ENCODE measurements around the gene HOXA11.

Gene HOXA11

DNA sequence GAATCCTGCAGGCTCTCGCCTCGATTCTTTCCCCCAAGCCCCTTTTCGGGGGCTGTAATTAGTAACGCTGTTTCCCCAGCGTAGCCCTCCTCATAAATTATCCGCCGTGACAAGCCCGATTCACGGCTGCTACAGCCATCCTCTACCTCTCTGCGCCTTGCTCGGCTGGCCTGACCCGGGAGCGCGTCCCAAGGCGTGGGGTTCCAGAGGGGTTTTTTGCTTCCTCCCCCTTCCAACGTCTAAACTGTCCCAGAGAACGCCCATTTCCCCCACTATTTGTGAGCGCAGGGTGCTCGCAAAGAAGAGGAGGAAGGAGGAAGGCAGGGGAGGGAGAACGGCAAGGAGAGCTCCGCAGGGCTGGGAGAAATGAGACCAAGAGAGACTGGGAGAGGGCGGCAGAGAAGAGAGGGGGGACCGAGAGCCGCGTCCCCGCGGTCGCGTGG, 42.4 kb downstream of the HOXA11 start:
- no peak for DNase-seq (ENCODE audit: low read depth, low spot score)
- WGBS (ENCODE audit: insufficient coverage, insufficient read length) = no CpG with 5 or more reads among the region's 29 CpGs
- Histone ChIP-seq H3K36me3 (ENCODE audit: control insufficient read depth, insufficient read depth, low read length) (no peaks in the 10 kb centered on the region), H3K4me3 (ENCODE audit: low read length) (no peak overlapping the region), H3K4me1 (ENCODE audit: control insufficient read depth, insufficient read depth, low read length) (no peaks in the 10 kb centered on the region; the same call in 1 of the 2 replicates), H3K27me3 (ENCODE audit: control insufficient read depth, insufficient read depth, low read length) (peaks cover 98% of the 10 kb centered on the region), H3K9me3 (ENCODE audit: control insufficient read depth, insufficient read depth, low read length) (no peaks in the 10 kb centered on the region), H3K27ac (ENCODE audit: low read length) (no peak overlapping the region)

DNA sequence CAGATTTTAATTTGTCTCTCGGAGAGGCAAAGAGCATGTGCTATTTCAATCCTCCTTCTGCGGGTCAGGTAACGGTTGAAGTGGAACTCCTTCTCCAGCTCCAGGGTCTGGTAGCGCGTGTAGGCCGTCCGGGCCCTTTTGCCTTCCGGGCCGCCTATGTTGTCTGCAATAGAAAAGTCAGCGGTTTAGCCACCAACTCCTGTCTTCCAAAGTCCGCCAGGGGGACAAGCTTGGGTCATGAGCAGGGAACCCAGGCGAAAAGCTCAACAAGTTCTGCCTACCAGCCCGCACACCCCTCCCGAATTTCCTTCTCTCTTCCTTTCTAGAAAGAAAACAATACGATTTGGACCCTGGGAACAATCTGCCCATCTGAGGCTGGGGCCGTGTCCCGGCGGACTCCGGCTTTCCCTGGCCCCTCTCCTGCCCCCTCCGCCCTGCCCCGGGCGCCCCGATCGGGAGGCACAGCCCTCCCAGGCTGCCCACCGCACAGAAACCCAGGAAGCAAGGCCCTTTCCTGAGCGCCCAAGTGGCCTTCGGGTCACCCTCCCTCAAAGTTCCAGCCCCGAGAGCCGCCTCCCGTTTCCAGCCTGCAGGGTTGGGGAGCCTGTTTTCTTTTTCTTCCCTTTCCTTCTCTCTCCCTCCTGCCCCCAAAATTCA, 43.0 kb downstream of the HOXA11 start:
- no peak overlapping the region for H3K4me3 ChIP-seq (ENCODE audit: low read length)
- H3K9me3 ChIP-seq (ENCODE audit: control insufficient read depth, insufficient read depth, low read length) = no peaks in the 10 kb centered on the region

DNA sequence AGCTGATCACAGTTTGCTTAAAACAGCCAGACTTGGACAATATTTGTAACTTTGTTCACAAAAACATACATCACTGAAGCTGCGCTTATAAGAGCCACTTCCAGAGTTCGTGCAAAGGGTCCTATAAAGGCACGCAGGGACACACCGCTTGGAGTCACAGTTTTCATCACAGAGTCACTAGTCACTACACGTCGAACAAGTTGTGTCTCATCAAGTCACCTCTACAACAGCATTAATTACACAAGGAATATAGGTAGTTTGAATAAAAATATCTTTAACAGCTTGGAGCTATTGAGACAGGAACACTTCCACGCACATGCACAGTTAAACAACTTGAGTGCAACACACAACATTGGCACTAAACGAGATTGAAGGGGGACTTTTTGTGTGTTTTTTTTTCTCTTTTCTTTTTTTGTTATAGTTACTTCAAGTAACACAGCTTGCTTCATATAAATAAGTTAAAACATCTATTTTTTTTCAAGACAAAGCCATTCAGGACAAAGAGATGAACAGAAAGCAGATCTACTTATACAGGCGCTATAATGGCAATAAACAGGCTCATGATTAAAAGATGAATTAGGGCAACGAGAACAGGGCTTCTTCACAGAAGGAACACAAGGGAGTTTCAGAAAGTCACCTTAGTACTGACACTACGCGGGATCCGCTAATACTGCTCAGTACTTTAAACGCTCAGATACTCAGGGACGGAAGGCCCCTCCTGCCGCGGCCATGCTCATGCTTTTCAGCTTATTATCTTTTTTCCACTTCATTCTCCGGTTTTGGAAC, 43.7 kb downstream of the HOXA11 start:
- no peak for DNase-seq (ENCODE audit: low read depth, low spot score)
- Histone ChIP-seq H3K4me1 (ENCODE audit: control insufficient read depth, insufficient read depth, low read length) (no peaks in the 10 kb centered on the region; the same call in 1 of the 2 replicates), H3K9me3 (ENCODE audit: control insufficient read depth, insufficient read depth, low read length) (no peaks in the 10 kb centered on the region), H3K27me3 (ENCODE audit: control insufficient read depth, insufficient read depth, low read length) (peaks cover 98% of the 10 kb centered on the region), H3K36me3 (ENCODE audit: control insufficient read depth, insufficient read depth, low read length) (no peaks in the 10 kb centered on the region), H3K4me3 (ENCODE audit: low read length) (no peak overlapping the region), H3K27ac (ENCODE audit: low read length) (no peak overlapping the region)
- no CpG with 5 or more reads among the region's 18 CpGs for WGBS (ENCODE audit: insufficient coverage, insufficient read length)

More for the DNA sequence above, 43.0 kb downstream of the HOXA11 start:
- WGBS (ENCODE audit: insufficient coverage, insufficient read length) = no CpG with 5 or more reads among the region's 30 CpGs
- Histone ChIP-seq H3K27ac (ENCODE audit: low read length) (no peak overlapping the region), H3K36me3 (ENCODE audit: control insufficient read depth, insufficient read depth, low read length) (no peaks in the 10 kb centered on the region), H3K27me3 (ENCODE audit: control insufficient read depth, insufficient read depth, low read length) (peaks cover 98% of the 10 kb centered on the region), H3K4me1 (ENCODE audit: control insufficient read depth, insufficient read depth, low read length) (no peaks in the 10 kb centered on the region; the same call in 1 of the 2 replicates)
- no peak for DNase-seq (ENCODE audit: low read depth, low spot score)

DNA sequence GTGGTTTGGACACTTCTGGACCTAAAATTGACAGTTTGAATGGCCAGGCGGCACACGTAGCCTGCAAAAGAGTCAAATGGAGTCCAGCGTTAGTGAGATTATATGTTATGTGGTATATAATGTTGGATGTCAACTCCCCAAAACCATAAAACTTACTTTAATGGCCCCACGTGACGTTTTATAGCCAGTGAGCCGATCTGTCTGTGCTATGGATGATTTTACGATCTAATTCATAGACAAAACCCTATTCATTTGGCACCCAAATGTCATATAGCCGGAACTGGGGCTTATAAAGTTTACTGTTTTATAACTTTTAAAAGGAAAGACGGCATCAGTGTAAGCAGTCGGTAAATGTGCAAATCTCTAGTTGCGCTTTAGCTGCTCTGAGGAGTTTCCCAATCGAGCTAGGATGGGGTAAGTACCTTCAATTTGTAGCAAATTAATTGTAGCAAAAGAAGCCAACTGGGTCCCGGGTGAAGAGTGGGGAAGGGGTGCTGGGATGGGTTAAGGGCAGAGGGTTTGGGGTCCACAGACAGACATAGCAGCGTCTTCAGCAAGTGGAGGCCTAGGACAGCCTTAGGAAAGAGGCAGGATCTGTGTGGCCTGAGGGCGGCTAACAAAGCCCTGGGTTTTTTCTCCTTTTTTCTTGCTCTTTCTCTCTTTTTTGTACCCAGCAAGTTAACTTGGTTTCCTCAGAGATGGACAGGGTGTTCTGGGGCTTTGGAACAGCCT, 44.7 kb downstream of the HOXA11 start:
- Histone ChIP-seq H3K9me3 (ENCODE audit: control insufficient read depth, insufficient read depth, low read length) (no peaks in the 10 kb centered on the region), H3K36me3 (ENCODE audit: control insufficient read depth, insufficient read depth, low read length) (no peaks in the 10 kb centered on the region), H3K27ac (ENCODE audit: low read length) (no peak overlapping the region), H3K27me3 (ENCODE audit: control insufficient read depth, insufficient read depth, low read length) (peaks cover 98% of the 10 kb centered on the region), H3K4me1 (ENCODE audit: control insufficient read depth, insufficient read depth, low read length) (no peaks in the 10 kb centered on the region; the same call in 1 of the 2 replicates), H3K4me3 (ENCODE audit: low read length) (no peak overlapping the region)
- DNase-seq (ENCODE audit: low read depth, low spot score) = no peak
- WGBS (ENCODE audit: insufficient coverage, insufficient read length) = no CpG with 5 or more reads among the region's 15 CpGs

DNA sequence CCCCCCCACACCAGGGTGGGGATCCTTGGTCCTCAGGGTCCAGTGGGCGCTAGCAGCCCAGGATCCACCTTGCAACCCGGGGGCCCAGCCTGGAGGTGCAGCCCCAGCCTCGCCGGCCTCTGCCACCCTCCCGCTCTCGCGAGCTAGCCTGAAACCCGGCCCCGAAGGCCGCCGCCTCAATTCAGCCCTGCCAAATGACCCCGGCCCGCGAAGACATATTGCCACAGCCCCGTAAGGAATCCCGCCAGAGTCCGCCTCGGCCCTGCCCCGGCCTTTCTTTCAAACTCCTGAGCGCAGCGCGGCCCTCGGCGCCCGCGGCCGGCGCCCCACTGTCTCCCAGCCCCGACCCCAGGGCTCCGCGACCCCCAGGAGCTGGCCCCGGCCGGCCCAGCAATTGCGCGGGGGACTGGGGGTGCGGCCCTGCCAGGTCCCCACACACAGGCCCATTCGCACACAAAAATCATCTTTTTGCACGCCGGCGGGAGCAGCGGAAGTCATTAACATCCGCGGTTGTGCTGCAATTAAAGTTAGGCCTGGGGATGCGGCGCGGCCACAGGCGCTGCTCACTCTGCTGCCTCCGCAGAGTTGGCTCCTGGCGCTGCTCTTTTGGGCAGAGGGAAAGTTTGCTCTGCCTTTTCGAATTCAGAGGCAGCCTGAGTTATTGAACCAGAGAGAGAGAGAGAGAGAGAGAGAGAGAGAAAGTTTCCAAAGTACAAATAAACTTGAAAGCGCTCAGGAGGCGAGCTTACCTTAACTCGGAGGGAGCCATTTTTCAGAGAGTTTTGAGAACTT, 45.5 kb downstream of the HOXA11 start:
- H3K27me3 ChIP-seq (ENCODE audit: control insufficient read depth, insufficient read depth, low read length) = peaks cover 97% of the 10 kb centered on the region
- H3K4me3 ChIP-seq (ENCODE audit: low read length) = no peak overlapping the region
- no peaks in the 10 kb centered on the region for H3K36me3 ChIP-seq (ENCODE audit: control insufficient read depth, insufficient read depth, low read length)
- no peak for DNase-seq (ENCODE audit: low read depth, low spot score)
- no CpG with 5 or more reads among the region's 53 CpGs for WGBS (ENCODE audit: insufficient coverage, insufficient read length)
- no peaks in the 10 kb centered on the region for H3K9me3 ChIP-seq (ENCODE audit: control insufficient read depth, insufficient read depth, low read length)
- no peak overlapping the region for H3K27ac ChIP-seq (ENCODE audit: low read length)
- H3K4me1 ChIP-seq (ENCODE audit: control insufficient read depth, insufficient read depth, low read length) = no peaks in the 10 kb centered on the region; the same call in 1 of the 2 replicates

DNA sequence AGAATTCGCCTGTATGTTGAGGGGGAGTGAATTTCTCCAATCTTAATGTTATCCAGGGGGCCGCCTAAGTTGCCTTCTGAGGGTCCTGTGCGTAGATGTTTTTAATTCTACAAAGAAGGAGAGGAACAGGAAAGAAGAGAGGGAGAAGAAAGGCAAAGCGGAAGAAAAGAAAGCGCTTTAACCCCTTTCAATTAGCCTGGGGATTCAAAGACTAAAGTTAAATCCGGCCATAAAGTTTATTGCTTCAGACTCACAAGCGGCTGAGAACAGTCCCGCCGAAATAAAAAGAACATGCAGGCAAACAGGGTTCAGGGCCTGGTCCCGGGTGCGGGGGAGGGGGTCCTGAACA, 46.1 kb downstream of the HOXA11 start:
- Histone ChIP-seq H3K27ac (ENCODE audit: low read length) (no peak overlapping the region), H3K36me3 (ENCODE audit: control insufficient read depth, insufficient read depth, low read length) (no peaks in the 10 kb centered on the region), H3K4me3 (ENCODE audit: low read length) (no peak overlapping the region), H3K4me1 (ENCODE audit: control insufficient read depth, insufficient read depth, low read length) (no peaks in the 10 kb centered on the region; the same call in 1 of the 2 replicates), H3K9me3 (ENCODE audit: control insufficient read depth, insufficient read depth, low read length) (no peaks in the 10 kb centered on the region), H3K27me3 (ENCODE audit: control insufficient read depth, insufficient read depth, low read length) (peaks cover 97% of the 10 kb centered on the region)
- DNase-seq (ENCODE audit: low read depth, low spot score) = no peak
- WGBS (ENCODE audit: insufficient coverage, insufficient read length) = no CpG with 5 or more reads among the region's 11 CpGs

DNA sequence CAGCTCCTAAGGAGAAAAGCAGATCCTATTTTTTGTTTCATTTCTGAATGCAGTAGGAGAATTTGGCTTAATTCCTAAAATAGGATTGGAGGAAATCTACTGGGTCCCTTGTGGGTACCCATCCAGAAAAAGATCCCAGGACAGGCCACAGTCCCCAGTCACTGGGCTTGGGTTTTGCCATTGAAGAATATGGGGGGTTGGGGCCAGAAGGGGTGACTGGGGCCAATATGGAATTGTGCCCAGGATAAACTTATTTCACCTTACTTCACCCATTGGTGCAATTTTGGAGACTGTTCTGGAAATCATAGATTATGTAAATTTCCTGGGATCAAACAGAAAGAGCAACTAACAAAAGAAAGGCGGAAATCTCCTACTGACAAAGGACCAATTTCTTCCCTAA, 46.6 kb downstream of the HOXA11 start:
- H3K9me3 ChIP-seq (ENCODE audit: control insufficient read depth, insufficient read depth, low read length) = no peaks in the 10 kb centered on the region
- peaks cover 98% of the 10 kb centered on the region for H3K27me3 ChIP-seq (ENCODE audit: control insufficient read depth, insufficient read depth, low read length)
- no peak overlapping the region for H3K4me3 ChIP-seq (ENCODE audit: low read length)
- no peaks in the 10 kb centered on the region for H3K36me3 ChIP-seq (ENCODE audit: control insufficient read depth, insufficient read depth, low read length)
- DNase-seq (ENCODE audit: low read depth, low spot score) = no peak
- WGBS (ENCODE audit: insufficient coverage, insufficient read length) = no CpG with 5 or more reads among the region's 1 CpG
- H3K27ac ChIP-seq (ENCODE audit: low read length) = no peak overlapping the region
- H3K4me1 ChIP-seq (ENCODE audit: control insufficient read depth, insufficient read depth, low read length) = no peaks in the 10 kb centered on the region; the same call in 1 of the 2 replicates

DNA sequence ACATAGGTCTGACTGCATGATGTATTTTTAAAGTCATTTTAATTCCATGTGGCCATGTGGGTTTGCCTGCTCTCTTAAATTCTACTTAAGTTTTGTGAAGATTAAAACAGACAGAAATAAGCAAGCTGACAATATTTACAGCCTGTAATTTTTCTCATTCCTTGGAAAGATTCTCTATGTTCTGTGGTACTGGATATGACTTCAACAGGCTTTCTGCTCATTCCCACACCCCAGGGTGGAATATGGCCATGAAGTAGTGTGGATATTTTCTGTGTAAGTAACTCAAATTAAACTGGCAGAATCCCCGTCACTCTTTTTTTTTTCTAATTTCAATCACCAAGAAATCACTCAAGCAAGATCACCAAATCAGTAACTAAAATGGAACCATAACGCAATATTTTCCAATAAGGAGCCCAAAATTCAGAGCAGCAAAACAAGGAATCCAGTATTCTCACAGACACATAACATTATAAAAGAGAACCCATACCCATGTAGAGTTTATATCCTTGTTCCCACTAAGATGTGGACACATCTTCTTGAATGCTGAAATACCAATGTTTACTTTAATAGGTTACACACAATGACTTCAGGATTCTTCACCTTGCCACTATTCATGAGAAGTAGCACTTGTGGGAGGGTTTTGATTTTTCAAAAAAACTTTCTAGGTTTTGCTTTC, 47.3 kb downstream of the HOXA11 start:
- no peaks in the 10 kb centered on the region for H3K9me3 ChIP-seq (ENCODE audit: control insufficient read depth, insufficient read depth, low read length)
- peaks cover 98% of the 10 kb centered on the region for H3K27me3 ChIP-seq (ENCODE audit: control insufficient read depth, insufficient read depth, low read length)
- no CpG with 5 or more reads among the region's 2 CpGs for WGBS (ENCODE audit: insufficient coverage, insufficient read length)
- no peak overlapping the region for H3K4me3 ChIP-seq (ENCODE audit: low read length)
- H3K36me3 ChIP-seq (ENCODE audit: control insufficient read depth, insufficient read depth, low read length) = no peaks in the 10 kb centered on the region
- no peak for DNase-seq (ENCODE audit: low read depth, low spot score)
- H3K4me1 ChIP-seq (ENCODE audit: control insufficient read depth, insufficient read depth, low read length) = no peaks in the 10 kb centered on the region; the same call in 1 of the 2 replicates
- H3K27ac ChIP-seq (ENCODE audit: low read length) = no peak overlapping the region

DNA sequence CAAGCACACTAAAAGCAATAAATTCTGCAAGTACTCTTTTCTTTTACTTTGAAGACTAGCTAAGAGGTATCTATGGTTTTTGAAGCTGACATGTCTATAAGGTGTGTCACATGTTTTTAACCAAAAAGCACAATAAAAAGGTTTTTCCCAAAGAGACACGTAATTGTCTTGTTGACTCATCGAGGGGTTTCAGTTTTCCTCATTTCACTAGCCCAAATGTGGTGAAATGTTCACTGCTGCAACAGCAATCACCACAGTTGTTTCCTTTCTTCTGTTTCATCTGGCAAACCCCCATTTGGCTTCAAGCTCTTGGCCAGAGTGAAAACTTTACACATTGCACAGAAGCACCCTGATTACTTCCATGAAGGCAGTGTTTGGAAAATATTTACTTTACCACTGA, 50.6 kb downstream of the HOXA11 start:
- H3K4me3 ChIP-seq (ENCODE audit: low read length) = no peak overlapping the region
- H3K27me3 ChIP-seq (ENCODE audit: control insufficient read depth, insufficient read depth, low read length) = peaks cover 94% of the 10 kb centered on the region
- H3K4me1 ChIP-seq (ENCODE audit: control insufficient read depth, insufficient read depth, low read length) = no peaks in the 10 kb centered on the region
- H3K36me3 ChIP-seq (ENCODE audit: control insufficient read depth, insufficient read depth, low read length) = no peaks in the 10 kb centered on the region; the same call in 1 of the 2 replicates
- no peak for DNase-seq (ENCODE audit: low read depth, low spot score)
- WGBS (ENCODE audit: insufficient coverage, insufficient read length) = no CpG with 5 or more reads among the region's 2 CpGs
- no peaks in the 10 kb centered on the region for H3K9me3 ChIP-seq (ENCODE audit: control insufficient read depth, insufficient read depth, low read length)
- no peak overlapping the region for H3K27ac ChIP-seq (ENCODE audit: low read length)
